Fibroblast of lung (primary cell): ENCODE data around the gene PLOD2. TPM values are rescaled to one million over a fixed set of nuclear protein-coding genes. Genes with fewer than 3 reads are reported as not detected.

Experiments
- DNase-seq, 2 donors: peaks; one replicate each; pipeline versions ENCODE4 v3.0.0 to v3.0.0-alpha.2; 2010; ENCODE audit warnings: low read depth in 2 of 2
- H2AFZ ChIP-seq: 2 replicates; pipeline ENCODE4 v1.5.1; 2012; ENCODE audit warnings: low read length, control low read depth, inconsistent platforms
- H3K27ac ChIP-seq: 2 replicates; pipeline ENCODE4 v1.5.1; 2011; ENCODE audit warnings: low read length, control low read depth; ENCODE audit not compliant: insufficient read depth
- H3K27me3 ChIP-seq: 2 replicates; pipeline ENCODE4 v1.5.1; 2011; ENCODE audit warnings: mild to moderate bottlenecking, low read length; ENCODE audit not compliant: control insufficient read depth, insufficient read depth
- H3K36me3 ChIP-seq: 2 replicates; pipeline ENCODE4 v1.5.1; 2011; ENCODE audit warnings: low read length; ENCODE audit not compliant: control insufficient read depth, insufficient read depth
- H3K4me1 ChIP-seq: 2 replicates; pipeline ENCODE4 v1.5.1; 2011; ENCODE audit warnings: low read length; ENCODE audit not compliant: control insufficient read depth, insufficient read depth; ENCODE audit errors: extremely low read depth
- H3K4me2 ChIP-seq: 2 replicates; pipeline ENCODE4 v1.5.1; 2011; ENCODE audit warnings: low read length, control low read depth; ENCODE audit not compliant: insufficient read depth; ENCODE audit errors: extremely low read depth
- H3K4me3 ChIP-seq, 4 experiments: fragments of 200-600 bp in 1 of 4; sonication (generic) in 1 of 4; replicated peaks in 1 of 4; 2 replicates each; pipeline ENCODE4 v1.5.1; 2011 to 2016; ENCODE audit warnings: low read length in 4 of 4, low read depth in 3 of 4, mild to moderate bottlenecking in 3 of 4, control low read depth in 2 of 4, inconsistent platforms in 1 of 4, mixed read lengths in 1 of 4; ENCODE audit not compliant: insufficient read depth in 1 of 4; ENCODE audit errors: control extremely low read depth in 1 of 4
- H3K79me2 ChIP-seq: 2 replicates; pipeline ENCODE4 v1.5.1; 2012; ENCODE audit warnings: mild to moderate bottlenecking, low read length, inconsistent platforms; ENCODE audit not compliant: control insufficient read depth, insufficient read depth
- H3K9ac ChIP-seq: 2 replicates; pipeline ENCODE4 v1.5.1; 2011; ENCODE audit warnings: mild to moderate bottlenecking, low read length, control low read depth; ENCODE audit not compliant: insufficient read depth
- H3K9me3 ChIP-seq: 2 replicates; pipeline ENCODE4 v1.5.1; 2012; ENCODE audit warnings: low read depth, low read length; ENCODE audit not compliant: control insufficient read depth, insufficient read depth
- H4K20me1 ChIP-seq: 2 replicates; pipeline ENCODE4 v1.5.1; 2011; ENCODE audit warnings: low read length; ENCODE audit not compliant: control insufficient read depth, insufficient read depth; ENCODE audit errors: extremely low read depth
- CTCF ChIP-seq, 2 donors: IDR thresholded peaks in 1 of 2; conservative IDR thresholded peaks in 1 of 2; 1 replicate in 1 of 2; 2 replicates in 1 of 2; pipeline ENCODE4 v1.5.1; 2011 to 2012; ENCODE audit warnings: low read length in 2 of 2, control low read depth in 1 of 2, inconsistent platforms in 1 of 2, low read depth in 1 of 2, mild to moderate bottlenecking in 1 of 2
- EZH2 ChIP-seq: IDR thresholded peaks from 2 replicates; pipeline ENCODE4 v1.5.1; 2012; ENCODE audit warnings: low read length, control low read depth, mild to moderate bottlenecking; ENCODE audit errors: missing control alignments
- polyA plus RNA-seq, 2 donors: library from polyadenylated mRNA; depleted of rRNA in 1 of 2; stranded (reverse) in 1 of 2; unstranded in 1 of 2; fragments of >200 nt; gene quantifications; 2 replicates each; pipeline ENCODE4 v1.2.1, GENCODE V29; 2011 to 2012; ENCODE audit warnings: missing spikeins in 1 of 2
- total RNA-seq: library from RNA; depleted of rRNA; stranded (reverse); fragments of >200 nt; gene quantifications from 2 replicates; pipeline ENCODE4 v1.2.1, GENCODE V29; 2014

The PLOD2 gene
- total and polyA plus RNA-seq, 2 donors (not counting 1 experiment from before 2014, with no cell fraction given), result 91.8 to 114 TPM

DNA sequence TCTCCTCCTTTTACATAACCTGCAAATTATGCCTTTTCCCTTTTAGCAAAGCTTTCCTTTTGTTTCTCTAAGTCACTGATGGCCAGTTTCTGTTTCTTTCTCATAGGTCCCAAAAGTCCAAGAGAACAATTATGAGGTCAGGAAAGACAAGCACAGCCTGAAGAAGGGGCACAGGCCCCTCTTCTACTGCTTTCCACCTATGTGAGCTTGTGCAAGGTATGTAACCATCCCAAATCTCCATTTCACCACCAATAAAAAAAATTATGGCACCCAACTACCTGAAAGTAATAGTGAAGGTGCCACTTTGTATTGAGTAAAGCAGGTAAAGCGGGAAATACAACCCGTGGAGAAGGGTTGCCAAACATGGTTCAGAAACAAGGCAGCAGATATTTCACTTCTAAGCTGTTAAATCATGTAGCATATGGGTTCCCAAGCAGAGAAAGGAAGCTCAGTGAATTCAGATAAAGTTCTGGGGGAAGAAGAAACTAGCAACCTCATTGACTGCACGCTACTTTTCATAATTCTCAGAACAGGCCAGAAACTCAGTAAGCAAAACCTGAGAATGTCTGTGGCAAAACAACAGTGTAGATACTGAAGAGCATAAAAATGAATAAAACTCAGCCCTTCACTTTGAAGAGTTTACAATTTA, 4.2 kb downstream of the PLOD2 start:
- H3K4me2 ChIP-seq, result peak overlapping the region; percentile 60
- peaks cover 46% of the 10 kb centered on the region for H3K79me2 ChIP-seq
- no peaks in the 10 kb centered on the region for H3K36me3 ChIP-seq
- H3K9ac ChIP-seq, result no peak overlapping the region
- TF ChIP-seq EZH2 (no peak), CTCF (conservative IDR thresholded peaks at IDR 0.05 in 1 of 2, IDR thresholded peaks at IDR 0.05 in 1 of 2; ENCODE audit: low read depth in 1 of 2, low read length in 2 of 2) (no peak)
- no peaks in the 10 kb centered on the region for H4K20me1 ChIP-seq
- H3K27ac ChIP-seq, result no peak overlapping the region
- H3K4me1 ChIP-seq, result peaks cover 7% of the 10 kb centered on the region
- H3K9me3 ChIP-seq, result no peaks in the 10 kb centered on the region
- no peak for DNase-seq
- H2AFZ ChIP-seq, result no peak overlapping the region
- no peaks in the 10 kb centered on the region for H3K27me3 ChIP-seq
- H3K4me3 ChIP-seq, result peak overlapping the region in 3 of 4 experiments; percentile 5 to 23 (median 5)

- Histone ChIP-seq H3K9ac (no peak overlapping the region), H3K4me2 (peak overlapping the region; percentile 60), H3K9me3 (no peaks in the 10 kb centered on the region), H4K20me1 (no peaks in the 10 kb centered on the region), H3K4me3 (peak overlapping the region in 1 of 4 experiments; percentile 23), H3K27ac (no peak overlapping the region), H3K4me1 (peaks cover 6% of the 10 kb centered on the region), H2AFZ (no peak overlapping the region), H3K27me3 (no peaks in the 10 kb centered on the region), H3K79me2 (peaks cover 51% of the 10 kb centered on the region), H3K36me3 (no peaks in the 10 kb centered on the region)
- DNase-seq, result no peak
- no peak for TF ChIP-seq EZH2
- TF ChIP-seq CTCF (conservative IDR thresholded peaks at IDR 0.05 in 1 of 2, IDR thresholded peaks at IDR 0.05 in 1 of 2; ENCODE audit: low read depth in 1 of 2, low read length in 2 of 2), result no peak
Observed at GRCh38 chr3:146156095-146156494, 4.9 kb downstream of the PLOD2 start.

DNA sequence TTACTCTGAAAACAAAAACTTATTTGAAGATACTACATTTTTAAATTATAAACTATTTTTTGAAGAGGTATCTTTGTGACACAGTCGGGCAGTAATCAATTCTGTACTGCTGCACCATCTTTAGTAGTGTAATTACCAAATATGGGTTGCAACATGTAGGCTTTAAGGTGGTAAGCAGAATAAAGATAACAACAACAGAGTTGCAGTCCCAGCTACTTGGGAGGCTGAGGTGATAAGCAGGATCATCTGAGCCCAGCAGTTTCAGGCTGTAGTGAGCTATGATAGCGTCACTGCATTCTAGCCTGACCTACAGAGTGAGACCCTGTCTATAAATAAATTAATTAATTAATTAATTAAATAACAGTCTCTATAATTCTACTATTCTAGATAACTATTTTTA, 6.0 kb downstream of the PLOD2 start:
- Histone ChIP-seq H2AFZ (no peak overlapping the region), H3K27me3 (no peaks in the 10 kb centered on the region), H3K9ac (no peak overlapping the region), H3K79me2 (peaks cover 48% of the 10 kb centered on the region), H4K20me1 (no peaks in the 10 kb centered on the region), H3K36me3 (no peaks in the 10 kb centered on the region), H3K4me2 (no peak overlapping the region), H3K9me3 (no peaks in the 10 kb centered on the region), H3K4me1 (peaks cover 6% of the 10 kb centered on the region), H3K4me3 (no peak overlapping the region), H3K27ac (no peak overlapping the region)
- TF ChIP-seq EZH2 (no peak), CTCF (conservative IDR thresholded peaks at IDR 0.05 in 1 of 2, IDR thresholded peaks at IDR 0.05 in 1 of 2; ENCODE audit: low read depth in 1 of 2, low read length in 2 of 2) (no peak)
- no peak for DNase-seq
